GM21381 (cell line): Measurements from ENCODE around the gene NEUROD2.

Experiments used
- ATAC-seq: cut with Tn5 transposase; IDR thresholded peaks from one replicate; pipeline ENCODE4 v1.9.1; 2021; ENCODE audit warnings: mild to moderate bottlenecking, moderate library complexity; ENCODE audit not compliant: unreplicated experiment

NEUROD2 gene

DNA sequence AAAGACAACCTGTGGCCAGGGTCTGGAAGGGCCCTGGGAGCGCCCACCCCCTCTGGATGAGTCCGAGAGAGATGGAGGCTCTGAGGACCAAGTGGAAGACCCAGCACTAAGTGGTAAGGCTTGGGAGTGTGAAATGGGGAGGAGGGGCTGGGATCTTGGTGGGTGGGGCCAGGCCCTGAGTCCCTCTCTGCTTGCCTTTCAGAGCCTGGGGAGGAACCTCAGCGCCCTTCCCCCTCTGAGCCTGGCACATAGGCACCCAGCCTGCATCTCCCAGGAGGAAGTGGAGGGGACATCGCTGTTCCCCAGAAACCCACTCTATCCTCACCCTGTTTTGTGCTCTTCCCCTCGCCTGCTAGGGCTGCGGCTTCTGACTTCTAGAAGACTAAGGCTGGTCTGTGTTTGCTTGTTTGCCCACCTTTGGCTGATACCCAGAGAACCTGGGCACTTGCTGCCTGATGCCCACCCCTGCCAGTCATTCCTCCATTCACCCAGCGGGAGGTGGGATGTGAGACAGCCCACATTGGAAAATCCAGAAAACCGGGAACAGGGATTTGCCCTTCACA lies 28.0 kb upstream of the NEUROD2 start:
- ATAC-seq = no peak

DNA sequence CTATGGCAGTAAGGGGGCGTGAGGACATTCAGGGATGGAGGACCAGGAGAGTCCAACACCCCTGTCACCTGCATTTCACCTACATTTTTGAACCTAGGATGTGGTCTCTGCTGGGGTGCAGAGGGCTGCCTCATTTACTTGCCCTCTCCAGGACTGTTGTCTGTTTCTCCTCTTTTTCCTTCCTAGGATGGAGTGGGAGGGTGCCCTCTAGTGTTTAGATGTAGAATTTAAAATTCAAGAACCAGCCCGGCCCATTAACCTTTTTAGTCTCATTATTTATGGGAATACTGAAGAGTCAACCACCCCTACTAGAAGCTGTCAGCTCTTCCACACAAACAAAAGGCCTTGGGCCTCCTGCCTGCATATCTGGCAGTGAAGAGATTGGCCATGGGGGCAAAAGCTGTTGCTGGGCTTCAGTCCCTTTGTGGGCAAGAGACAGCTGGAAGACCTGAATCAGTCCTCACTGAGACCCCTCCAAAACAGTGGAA lies 26.7 kb upstream of the NEUROD2 start:
- no peak for ATAC-seq

DNA sequence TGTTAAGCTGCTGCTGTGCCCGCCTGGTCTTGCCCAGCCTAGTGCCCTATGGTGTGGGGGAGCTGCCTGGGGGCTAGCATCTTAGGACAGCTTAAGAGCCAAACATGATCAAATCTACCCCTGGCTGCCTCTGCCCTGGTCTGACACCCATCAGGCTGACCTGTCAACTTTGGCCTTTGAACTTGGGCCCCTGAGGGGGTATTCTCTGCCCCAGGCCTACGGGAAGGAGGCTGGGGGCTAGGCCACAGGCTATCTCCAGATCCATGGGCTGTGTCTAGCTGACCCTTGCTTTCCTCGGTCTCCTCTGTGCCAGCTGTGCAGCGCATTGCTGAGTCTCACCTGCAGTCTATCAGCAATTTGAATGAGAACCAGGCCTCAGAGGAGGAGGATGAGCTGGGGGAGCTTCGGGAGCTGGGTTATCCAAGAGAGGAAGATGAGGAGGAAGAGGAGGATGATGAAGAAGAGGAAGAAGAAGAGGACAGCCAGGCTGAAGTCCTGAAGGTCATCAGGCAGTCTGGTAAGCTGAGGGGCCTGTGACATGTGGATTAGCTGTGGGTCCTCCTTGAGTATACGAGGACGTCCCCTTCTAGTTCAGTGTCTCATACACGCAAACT lies 26.0 kb upstream of the NEUROD2 start:
- no peak for ATAC-seq

DNA sequence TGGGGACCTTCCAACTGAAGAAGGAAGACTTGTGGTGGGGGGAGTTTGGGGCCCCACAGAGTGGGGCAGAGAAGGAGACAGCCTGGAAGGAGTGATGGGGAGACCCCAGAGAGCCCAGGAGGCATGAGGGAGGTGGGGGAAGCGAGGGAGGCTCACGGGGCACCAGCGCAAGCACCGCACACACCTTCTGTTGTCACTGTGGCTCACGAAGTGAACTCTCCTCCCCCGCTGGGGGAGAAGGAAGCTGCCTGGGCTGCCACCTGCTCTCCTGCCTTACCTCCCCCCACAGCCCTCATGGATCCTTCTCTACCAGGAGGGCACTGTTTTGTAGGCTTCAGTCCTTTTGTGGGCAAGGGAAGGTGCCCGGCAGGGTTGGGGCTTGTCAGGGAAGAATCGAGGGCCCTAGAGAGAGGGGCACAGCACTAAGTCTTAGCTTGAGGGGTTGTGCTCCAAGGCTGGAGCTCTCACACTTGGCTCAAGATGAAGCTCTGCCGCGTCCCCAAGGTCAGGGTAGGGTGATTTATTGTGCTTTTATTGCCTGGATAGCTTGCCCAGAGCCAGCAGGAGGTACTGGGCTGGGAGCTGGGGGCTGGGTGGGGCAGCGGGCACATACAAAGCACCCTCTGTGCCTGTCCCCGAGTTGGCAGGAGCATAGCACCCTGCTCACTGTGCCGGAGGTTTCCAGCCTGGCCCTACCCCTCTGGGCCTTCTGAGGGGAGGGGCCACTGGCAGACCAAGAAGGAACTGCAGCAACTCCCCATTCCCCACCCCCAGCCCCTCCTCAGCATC lies 24.6 kb upstream of the NEUROD2 start:
- ATAC-seq = no peak

DNA sequence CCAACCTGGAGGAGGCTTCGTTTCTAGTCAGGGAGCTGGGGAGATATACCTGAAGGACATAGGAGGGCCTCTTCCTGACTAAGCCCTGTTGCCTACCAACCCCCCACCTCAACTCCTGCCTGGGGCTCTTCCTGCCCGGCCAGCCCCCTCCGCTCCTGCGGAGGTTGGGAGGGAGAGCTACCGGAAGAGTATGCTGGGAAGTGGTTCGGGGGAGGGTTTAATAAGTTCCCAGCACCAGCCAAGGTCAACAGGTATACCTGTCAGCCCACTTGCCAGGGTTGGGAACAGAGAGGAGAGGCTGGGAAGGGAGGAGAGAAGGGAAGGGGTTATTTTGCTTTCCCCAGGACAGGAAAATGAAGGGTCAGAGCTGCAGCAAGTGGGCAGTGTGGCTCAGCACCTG lies 23.7 kb upstream of the NEUROD2 start:
- no peak for ATAC-seq

DNA sequence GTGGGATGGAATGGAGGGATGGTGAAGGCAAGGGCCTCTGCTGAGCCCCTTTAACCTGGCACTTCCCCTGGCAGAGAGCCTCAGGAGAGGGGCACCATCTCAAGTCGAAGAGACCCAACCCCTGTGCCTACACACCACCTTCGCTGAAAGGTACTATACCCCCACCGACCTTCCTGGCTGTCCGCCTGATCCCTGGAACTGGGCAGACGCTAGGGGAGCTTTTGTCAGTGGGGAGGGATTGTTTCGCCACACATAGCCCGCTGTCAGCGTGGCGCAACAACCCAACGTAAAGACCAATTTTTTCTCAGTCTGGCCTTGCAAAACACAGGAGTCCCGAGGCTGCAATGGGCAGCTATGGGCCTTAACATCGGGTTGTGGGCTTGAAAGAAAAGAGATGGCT lies 22.2 kb upstream of the NEUROD2 start:
- ATAC-seq = no peak

DNA sequence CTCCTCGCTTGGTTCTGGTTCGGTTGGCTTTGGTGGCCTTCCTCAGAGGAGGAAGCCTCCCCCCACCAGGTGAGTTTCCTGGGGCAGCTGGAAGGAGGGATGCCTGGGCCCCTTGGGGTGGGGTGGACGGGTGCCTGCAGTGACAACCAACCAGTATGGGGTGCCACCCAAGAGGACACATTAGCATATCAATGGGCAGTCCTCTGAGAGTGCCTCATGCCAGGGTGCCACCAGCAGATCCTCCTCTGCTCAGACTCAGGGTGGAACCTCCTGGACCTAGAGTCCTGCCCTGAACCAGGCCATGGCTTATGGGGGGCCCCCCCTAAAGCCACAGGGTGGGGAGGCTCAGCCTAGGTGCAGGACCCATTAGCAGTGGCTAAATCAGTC lies 21.8 kb upstream of the NEUROD2 start:
- ATAC-seq = no peak

DNA sequence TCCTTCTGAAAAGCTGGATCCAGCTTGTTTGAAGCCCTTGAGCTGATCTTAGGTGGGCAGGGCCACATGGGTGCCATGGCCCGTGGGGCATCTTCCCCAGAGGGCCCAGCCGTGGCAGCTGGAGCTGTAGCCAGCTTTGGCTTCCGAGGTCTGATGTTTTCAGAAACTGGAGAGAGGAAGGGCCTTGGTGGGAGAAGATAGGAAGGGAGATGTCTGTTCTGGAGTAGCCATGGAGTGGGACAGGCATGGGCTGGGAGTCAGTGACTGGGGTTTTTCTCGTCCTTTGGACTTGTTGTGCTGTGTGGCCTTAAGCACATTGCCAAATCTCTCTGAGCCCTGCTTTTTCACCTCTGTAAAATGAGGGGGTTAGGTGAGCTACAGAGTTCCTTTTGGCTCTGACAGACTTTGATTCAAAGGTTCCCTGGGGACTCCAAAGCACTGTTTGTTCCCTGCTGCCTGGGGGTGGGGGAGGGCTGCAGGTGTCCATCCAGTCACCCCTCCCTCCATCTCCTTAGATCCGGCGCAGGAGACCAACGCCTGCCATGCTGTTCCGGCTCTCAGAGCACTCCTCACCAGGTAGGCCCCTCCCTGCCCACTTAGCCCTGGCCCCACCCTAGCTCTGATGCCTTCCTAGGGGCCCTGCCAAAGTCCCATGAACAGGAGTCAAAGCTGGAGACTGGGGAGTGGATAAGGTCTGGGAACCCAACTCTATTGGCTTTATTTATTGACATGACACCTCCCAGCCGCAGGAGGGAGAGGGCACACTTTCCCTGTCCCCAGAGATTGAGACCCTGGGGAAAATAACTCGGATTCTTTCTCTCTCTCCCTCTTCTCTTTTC lies 21.2 kb upstream of the NEUROD2 start:
- no peak for ATAC-seq

DNA sequence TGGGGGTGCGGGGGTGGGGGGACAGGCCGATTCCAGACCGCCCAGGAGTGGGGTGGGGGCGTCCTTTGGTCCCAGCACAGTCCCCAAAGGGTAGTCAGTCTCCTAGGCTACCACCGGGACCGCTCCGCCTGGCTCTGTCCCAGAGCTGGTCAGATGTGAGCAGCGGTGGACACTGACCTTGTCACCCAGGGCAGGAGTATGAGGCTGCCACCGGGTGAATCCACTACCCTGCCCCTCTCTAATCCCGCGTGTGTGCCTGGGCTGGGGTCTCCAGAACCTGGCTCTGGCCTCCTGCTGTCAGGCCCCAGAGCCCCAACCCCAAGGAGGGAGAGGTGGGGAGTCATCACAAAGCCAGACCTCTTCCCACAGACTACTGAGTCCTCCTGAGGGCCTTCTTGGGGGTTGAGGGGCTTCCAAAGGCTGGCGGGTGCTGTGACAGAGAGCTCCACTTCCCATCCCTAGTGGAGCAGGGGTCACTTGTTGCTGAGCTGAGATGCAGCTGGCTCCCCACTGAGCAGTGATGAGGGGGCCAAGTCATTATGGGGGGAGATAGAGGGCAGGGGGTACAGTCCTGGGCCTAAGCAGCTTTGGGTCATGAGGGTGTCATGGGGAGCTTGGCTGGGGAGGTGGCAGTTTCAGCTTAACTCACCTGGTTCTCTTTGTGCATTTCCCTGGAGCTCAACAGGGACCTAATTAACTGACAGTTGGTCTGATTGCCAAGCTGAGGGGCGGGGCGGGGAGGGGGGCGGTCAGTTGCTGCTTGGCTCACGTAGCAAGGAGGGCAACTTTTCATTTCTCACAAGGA lies 20.2 kb upstream of the NEUROD2 start:
- no peak for ATAC-seq

DNA sequence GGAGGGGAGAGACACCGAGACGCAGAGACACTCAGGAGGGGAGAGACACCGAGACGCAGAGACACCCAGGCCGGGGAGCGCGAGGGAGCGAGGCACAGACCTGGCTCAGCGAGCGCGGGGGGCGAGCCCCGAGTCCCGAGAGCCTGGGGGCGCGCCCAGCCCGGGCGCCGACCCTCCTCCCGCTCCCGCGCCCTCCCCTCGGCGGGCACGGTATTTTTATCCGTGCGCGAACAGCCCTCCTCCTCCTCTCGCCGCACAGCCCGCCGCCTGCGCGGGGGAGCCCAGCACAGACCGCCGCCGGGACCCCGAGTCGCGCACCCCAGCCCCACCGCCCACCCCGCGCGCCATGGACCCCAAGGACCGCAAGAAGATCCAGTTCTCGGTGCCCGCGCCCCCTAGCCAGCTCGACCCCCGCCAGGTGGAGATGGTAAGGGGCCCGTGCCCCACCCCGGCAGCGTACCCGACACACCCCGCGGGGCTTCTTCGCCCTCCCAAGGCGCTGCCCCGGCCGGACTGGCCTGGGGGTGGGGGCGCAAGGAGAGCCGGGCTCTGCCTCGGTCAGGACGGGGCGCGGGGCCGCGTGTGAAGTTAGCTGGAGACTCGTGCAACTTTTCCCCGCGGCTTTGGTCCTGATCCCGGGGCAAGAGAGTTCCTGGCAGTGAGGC lies 19.5 kb upstream of the NEUROD2 start:
- ATAC-seq = no peak

DNA sequence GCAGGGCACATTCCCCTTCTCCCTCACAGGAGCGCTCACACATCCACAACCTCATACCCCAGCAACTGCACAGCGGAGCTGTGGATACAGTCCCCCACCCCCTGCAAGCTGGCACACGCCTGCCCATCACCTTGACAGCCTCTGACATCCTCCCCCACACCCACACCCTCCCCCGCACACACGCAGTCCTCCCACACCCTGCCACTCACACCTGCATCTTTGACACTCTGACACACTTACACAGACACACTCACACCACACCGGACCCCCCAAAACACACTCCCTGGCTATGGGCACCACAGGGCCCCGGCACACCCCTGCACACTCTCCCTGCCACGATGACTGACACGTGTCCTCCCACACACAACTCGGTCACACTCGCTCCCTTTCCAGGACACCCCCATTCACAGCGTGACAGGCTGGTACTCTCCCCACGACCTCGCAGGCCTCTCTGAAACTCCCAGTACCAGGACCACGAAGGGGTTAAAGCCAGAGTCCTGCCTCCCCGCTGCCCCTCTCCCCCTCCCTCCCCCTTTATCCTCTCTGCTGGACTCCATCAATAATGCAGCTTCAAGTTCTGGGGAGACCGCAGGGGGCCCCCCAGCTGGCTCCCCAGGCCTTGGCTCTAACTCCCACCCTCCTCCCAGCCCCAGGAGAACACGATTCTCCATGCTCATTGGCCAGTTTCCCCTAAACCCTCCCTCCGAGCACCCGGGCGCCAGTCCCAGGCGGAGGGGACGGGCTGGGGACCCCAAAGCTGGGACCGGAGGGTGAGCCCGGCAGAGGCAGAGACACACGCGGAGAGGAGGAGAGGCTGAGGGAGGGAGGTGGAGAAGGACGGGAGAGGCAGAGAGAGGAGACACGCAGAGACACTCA lies 18.7 kb upstream of the NEUROD2 start, which contains the start of gene PPP1R1B:
PPP1R1B (plus strand) TSS at position 782 of the 876 bp plus-strand sequence. CDS start 441 bp downstream, outside the sequence.
- ATAC-seq = no peak

DNA sequence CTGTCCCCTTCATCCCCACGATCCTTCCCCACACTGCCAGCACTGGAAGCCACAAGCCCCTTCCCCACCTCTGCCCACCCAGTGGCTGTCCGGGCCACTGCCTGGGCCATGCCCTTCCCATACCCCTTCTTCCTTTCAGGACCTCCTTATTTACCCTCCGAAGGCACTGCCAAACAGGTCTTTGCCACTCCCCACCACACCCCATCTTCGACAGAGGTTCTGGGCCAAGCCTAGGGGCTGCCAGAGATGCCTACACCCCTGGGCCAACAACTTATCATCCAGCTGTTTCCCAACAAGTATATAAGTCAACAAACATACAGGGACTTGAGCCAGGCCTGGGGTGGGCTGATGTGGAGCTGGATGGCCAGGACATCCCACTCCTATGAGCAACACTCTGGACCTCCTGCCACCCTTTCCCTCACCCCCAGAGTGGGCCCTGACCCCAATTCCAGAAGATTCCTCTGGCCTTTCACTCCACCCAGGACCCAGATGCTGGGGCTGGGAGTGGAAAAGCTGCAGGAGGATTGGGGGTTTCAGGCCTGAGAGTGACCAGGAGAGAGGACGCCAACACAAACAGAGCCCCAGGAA lies 17.6 kb upstream of the NEUROD2 start:
- no peak for ATAC-seq

DNA sequence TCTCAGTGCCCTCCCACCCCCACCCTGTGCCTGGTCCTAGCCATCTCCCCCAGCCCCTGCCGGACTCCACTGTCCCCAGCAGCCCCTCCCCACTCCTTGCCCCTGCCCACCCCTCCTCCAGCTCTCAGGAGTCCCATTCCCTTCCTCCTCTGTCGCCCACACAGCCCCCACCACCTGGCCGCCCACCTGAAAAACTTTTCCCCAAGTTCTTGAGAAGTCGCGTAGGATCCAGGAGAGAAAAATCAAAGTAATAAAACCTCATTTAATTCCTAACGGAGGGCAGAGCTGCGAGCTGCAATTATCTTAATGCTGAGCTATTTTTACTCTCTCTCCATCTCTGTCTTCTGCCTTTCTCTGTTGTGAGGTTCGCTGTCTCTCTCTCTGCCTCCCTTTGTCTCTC lies 16.6 kb upstream of the NEUROD2 start:
- no peak for ATAC-seq

DNA sequence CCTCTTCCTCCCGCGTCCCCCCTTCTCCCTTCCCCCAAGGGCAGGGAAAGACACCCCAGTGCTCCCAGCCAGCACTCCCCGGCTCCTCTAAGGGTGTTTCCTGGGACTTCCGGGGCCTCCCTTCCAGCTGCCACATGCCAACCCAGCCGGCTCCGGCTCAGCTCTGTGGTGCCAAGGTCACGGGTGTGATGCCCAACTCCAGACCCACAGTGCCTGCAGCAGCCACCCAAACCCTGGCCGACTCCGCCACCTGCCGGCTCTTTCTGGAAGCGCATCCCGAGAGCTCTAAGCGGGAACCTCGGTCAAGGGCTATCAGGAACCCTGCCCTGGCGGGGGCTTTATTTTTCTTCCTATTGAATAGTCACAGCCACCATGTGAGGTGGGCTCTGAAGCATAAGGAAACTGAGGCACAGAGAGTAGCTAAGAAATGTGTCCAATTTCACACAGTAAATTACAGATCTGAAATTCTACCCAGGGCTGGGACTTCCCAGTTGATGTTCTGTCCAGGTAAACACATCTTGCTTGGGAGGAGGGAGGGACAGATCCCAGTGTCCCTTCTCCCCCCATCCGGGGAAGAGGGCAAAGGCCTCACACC lies 15.7 kb upstream of the NEUROD2 start:
- no peak for ATAC-seq

DNA sequence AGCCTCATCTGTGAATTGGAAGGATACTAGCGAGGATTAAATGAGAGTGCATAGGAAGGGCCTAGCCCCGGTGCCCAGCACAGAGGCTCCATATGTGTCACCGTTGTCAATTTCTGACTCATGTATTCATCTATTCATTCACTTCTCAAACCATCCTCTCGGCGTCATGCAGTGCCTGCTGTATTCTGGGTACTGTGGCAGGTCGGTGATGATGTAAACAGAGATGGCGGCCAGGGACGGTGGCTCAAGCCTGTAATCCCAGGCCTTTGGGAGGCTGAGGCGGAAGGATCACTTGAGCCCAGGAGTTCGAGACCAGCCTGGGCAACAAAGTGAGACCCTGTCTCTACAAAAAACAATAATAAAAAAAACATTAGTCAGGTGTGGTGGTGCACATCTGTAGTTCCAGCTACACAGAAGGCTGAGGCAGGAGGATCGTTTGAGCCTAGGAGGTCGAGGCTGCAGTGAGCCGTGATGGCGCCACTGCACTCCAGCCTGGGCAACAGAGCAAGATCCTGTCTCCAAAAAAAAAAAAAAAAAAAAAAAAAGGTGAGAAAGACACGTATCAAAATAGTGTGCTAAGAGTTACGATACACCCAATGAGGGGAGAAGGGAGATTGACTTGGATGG lies 14.8 kb upstream of the NEUROD2 start:
- no peak for ATAC-seq

DNA sequence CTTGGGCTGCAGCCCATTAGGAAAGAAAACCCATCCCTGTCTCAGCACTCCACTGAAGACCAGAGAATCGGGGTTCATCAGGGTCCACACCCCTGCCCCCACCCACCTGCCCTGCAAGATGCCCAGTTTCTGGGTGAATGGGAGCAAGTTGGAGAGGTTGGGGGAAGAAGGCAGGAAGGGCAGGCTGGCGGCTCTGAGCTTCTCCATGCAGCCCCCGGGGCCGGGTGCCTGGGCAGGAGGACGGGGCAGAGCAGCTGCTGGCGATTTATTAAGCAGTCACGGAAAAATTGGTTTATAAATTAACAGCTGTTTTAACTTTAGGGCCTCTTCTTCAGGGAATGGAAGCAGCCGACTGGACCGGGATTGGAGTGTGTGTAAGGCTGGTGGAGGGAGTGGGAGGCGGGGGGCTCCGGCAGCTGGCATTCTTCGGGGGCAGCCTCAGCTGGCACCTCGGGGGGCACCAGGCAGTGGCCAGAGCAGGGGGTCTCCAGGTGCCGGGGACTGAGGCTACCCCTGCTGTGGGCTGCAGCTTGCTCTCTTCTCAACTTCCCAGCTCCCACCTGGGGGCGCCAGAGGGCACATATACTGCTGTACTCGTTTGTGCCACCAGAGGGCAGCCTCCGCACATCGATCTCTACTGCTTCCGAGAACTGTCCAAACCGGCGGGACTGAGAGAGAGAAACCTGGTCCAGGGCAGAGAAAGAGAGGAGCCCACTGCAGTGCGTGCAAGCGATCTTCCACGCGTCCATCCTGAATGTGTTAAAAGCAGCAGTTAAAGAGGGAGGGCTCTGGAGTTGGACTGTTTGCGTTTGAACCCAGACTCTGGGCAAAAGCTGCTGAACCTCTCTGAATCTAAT lies 14.0 kb upstream of the NEUROD2 start:
- no peak for ATAC-seq

DNA sequence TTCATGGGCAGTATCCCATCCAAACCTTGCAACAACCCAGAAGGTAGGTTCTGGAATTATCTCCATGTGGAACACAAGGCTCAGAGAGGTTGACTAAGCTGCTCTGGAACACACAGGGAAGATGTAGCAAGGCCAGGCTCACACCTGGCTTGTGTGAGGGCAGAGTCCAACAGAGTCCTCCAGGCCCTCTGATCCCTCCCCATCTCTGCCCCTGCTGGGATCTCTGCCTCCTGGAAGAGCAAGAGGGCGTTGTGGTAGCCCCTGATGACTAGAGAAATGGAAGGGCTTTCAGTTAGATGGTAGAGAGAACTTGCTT lies 12.0 kb upstream of the NEUROD2 start:
- no peak for ATAC-seq
